KMS-11 (cell line): ENCODE results near the gene MBNL1.
"Not testable (repeated sequence)": the region's sequence is repeated elsewhere in the genome, so short reads cannot be mapped to it uniquely, and the experiment has no call there.

Experiments
- H2AFZ ChIP-seq: fragments of 200-600 bp; sonication (generic); 2 replicates; pipeline ENCODE4 v1.6.1; 2016; ENCODE audit warnings: antibody characterized with exemption, mixed run types, low read depth
- H3K27ac ChIP-seq: fragments of 200-600 bp; sonication (generic); 2 replicates; pipeline ENCODE4 v1.6.1; 2016; ENCODE audit warnings: mild to moderate bottlenecking, mixed run types
- H3K27me3 ChIP-seq: fragments of 200-600 bp; sonication (generic); 2 replicates; pipeline ENCODE4 v1.6.1; 2017; ENCODE audit warnings: mild to moderate bottlenecking, low read depth, mixed run types, moderate library complexity; ENCODE audit not compliant: insufficient read depth
- H3K36me3 ChIP-seq: fragments of 200-600 bp; sonication (generic); 2 replicates; pipeline ENCODE4 v1.6.1; 2017; ENCODE audit warnings: mild to moderate bottlenecking, mixed run types; ENCODE audit not compliant: insufficient read depth
- H3K4me1 ChIP-seq: fragments of 200-600 bp; sonication (generic); 2 replicates; pipeline ENCODE4 v1.6.1; 2016; ENCODE audit warnings: mild to moderate bottlenecking, low read depth, mixed run types; ENCODE audit not compliant: poor library complexity, severe bottlenecking
- H3K4me2 ChIP-seq: fragments of 200-600 bp; sonication (generic); 2 replicates; pipeline ENCODE4 v1.7.0; 2016; ENCODE audit warnings: mild to moderate bottlenecking, mixed run types
- H3K4me3 ChIP-seq: fragments of 200-600 bp; sonication (generic); IDR thresholded peaks from 2 replicates; pipeline ENCODE4 v1.6.1; 2017; ENCODE audit warnings: low read depth, low read length, mixed read lengths; ENCODE audit not compliant: insufficient read depth
- H3K79me2 ChIP-seq: fragments of 200-600 bp; sonication (generic); 2 replicates; pipeline ENCODE4 v1.6.1; 2016; ENCODE audit warnings: low read depth, mixed run types; ENCODE audit not compliant: insufficient read depth
- H3K9ac ChIP-seq: fragments of 200-600 bp; sonication (generic); 2 replicates; pipeline ENCODE4 v1.6.1; 2016; ENCODE audit warnings: mild to moderate bottlenecking, mixed run types
- H4K20me1 ChIP-seq: fragments of 200-600 bp; sonication (generic); 2 replicates; pipeline ENCODE4 v1.6.1; 2016; ENCODE audit warnings: mild to moderate bottlenecking, mixed run types; ENCODE audit not compliant: insufficient read depth
- CTCF ChIP-seq: fragments of 200-600 bp; sonication (generic); conservative IDR thresholded peaks from 2 replicates; pipeline ENCODE4 v1.6.1; 2017; ENCODE audit warnings: low read depth, mild to moderate bottlenecking, antibody characterized with exemption, low read length, moderate library complexity, mixed read lengths

MBNL1 gene

GRCh38 chr3:152331998-152332397 lies 63.3 kb downstream of the MBNL1 start:
- peak overlapping the region; percentile 74 for H3K4me2 ChIP-seq
- peaks cover 5% of the 10 kb centered on the region; the same call in 1 of the 2 replicates for H3K36me3 ChIP-seq
- no peaks in the 10 kb centered on the region for H3K27me3 ChIP-seq
- no peak for TF ChIP-seq CTCF
- H3K27ac ChIP-seq = peak overlapping the region; percentile 63
- H3K9ac ChIP-seq = no peak overlapping the region; the same call in 1 of the 2 replicates
- H2AFZ ChIP-seq = no peak overlapping the region
- peaks cover 100% of the 10 kb centered on the region for H3K4me1 ChIP-seq
- peaks cover 100% of the 10 kb centered on the region for H3K79me2 ChIP-seq
- no peak overlapping the region for H3K4me3 ChIP-seq
- peaks cover 57% of the 10 kb centered on the region for H4K20me1 ChIP-seq

GRCh38 chr3:152333928-152334327 lies 65.2 kb downstream of the MBNL1 start:
- Histone ChIP-seq H3K4me1 (peaks cover 100% of the 10 kb centered on the region), H3K27ac (peak overlapping the region; percentile 63), H3K9ac (no peak overlapping the region; the same call in 1 of the 2 replicates), H4K20me1 (peaks cover 49% of the 10 kb centered on the region), H2AFZ (no peak overlapping the region), H3K36me3 (peaks cover 8% of the 10 kb centered on the region), H3K4me3 (peak overlapping the region; percentile 41), H3K79me2 (peaks cover 100% of the 10 kb centered on the region), H3K4me2 (peak overlapping the region; percentile 74), H3K27me3 (no peaks in the 10 kb centered on the region)
- TF ChIP-seq CTCF = no peak

- H3K36me3 ChIP-seq = peaks cover 11% of the 10 kb centered on the region
- H3K4me2 ChIP-seq = peak overlapping the region; percentile 74
- H3K9ac ChIP-seq = no peak overlapping the region
- H3K4me1 ChIP-seq = peaks cover 100% of the 10 kb centered on the region
- peaks cover 100% of the 10 kb centered on the region for H3K79me2 ChIP-seq
- H2AFZ ChIP-seq = no peak overlapping the region
- TF ChIP-seq CTCF = no peak
- H3K4me3 ChIP-seq = no peak overlapping the region
- H3K27me3 ChIP-seq = no peaks in the 10 kb centered on the region
- H4K20me1 ChIP-seq = peaks cover 43% of the 10 kb centered on the region
- peak overlapping the region; percentile 63; the same call in 1 of the 2 replicates for H3K27ac ChIP-seq
These were observed 66.0 kb downstream of the MBNL1 start for GRCh38 chr3:152334761-152335160.

DNA sequence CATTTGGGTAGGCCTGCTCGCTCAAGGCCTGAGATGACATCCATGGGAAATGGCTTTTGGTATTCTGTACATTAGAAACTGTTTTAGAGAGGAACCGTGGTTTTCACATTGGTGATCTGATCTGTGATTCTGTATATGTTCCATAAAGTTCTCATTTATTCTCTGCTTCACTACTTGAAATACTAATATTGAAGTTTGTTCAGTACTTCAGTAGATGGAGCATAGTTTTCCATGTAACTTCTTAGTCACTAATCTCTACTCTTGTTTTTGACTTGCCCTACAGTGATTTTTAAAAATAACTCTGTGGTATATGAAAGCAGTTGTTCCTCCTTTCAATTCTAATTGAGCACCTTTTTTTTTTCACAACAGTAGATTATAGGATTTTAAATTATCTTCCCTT lies 66.5 kb downstream of the MBNL1 start:
- H3K36me3 ChIP-seq = peaks cover 16% of the 10 kb centered on the region
- H2AFZ ChIP-seq = no peak overlapping the region
- no peaks in the 10 kb centered on the region for H3K27me3 ChIP-seq
- peak overlapping the region; percentile 74 for H3K4me2 ChIP-seq
- H3K4me3 ChIP-seq = no peak overlapping the region
- peak overlapping the region; percentile 63; the same call in 1 of the 2 replicates for H3K27ac ChIP-seq
- H3K9ac ChIP-seq = no peak overlapping the region
- H3K79me2 ChIP-seq = peaks cover 100% of the 10 kb centered on the region
- peaks cover 38% of the 10 kb centered on the region for H4K20me1 ChIP-seq
- peaks cover 100% of the 10 kb centered on the region for H3K4me1 ChIP-seq
- no peak for TF ChIP-seq CTCF

DNA sequence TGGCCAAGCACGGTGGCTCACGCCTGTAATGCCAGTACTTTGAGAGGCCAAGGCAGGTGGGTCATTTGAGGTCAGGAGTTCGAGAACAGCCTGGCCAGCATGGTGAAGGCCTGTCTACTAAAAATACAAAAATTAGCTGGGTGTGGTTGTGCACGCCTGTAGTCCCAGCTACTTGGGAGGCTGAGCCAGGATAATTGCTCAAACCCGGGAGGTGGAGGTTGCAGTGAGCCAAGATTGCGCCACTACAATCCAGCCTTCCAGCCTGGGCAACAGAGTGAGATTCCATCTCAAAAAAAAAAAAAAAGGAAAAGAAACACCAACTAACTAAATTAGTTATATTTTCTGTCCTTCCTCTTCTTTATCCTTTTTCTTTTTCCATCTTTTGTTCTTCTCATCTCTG lies 68.6 kb downstream of the MBNL1 start:
- H4K20me1 ChIP-seq = peaks cover 47% of the 10 kb centered on the region
- not testable (repeated sequence) for H3K9ac ChIP-seq, H3K4me3 ChIP-seq, H3K27ac ChIP-seq, H2AFZ ChIP-seq, H3K27me3 ChIP-seq
- H3K79me2 ChIP-seq = peaks cover 100% of the 10 kb centered on the region
- peaks cover 100% of the 10 kb centered on the region for H3K4me1 ChIP-seq
- peak overlapping the region; percentile 4; the same call in 1 of the 2 replicates for H3K4me2 ChIP-seq
- H3K36me3 ChIP-seq = peaks cover 21% of the 10 kb centered on the region
